ENCODE measurements around the gene ROBO3.

ROBO3 gene

DNA sequence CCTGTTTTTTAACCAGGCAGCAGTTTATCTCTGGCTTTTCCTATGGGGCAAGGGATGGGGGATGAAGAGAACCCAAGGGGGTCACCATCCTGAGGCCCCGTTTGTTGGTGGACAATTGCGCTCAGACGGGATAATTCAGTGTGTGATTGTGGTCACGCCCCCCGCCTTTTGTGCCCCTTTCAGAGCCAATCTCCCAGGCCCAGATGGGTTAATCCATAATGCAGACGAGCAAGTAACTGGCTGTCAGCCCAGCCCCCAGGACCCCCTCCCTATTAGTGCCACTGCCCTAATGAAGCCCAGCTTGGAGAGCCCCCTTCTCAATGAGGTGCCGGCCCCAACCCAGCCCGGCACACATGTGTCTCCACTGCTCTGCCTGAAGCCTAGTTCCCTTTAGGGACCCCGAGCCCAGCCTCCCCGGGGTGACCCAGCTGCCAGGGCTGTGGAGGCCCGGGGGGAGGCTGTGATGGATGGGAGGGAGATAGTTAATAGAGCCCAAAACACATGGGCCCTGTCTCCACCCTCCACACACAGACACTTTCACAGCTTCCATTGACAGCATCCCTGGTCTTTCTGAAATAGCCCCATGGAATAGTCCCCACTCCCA, 19.1 kb upstream of the ROBO3 start:
- DNase-seq (ENCODE audit: low read depth): no peak

DNA sequence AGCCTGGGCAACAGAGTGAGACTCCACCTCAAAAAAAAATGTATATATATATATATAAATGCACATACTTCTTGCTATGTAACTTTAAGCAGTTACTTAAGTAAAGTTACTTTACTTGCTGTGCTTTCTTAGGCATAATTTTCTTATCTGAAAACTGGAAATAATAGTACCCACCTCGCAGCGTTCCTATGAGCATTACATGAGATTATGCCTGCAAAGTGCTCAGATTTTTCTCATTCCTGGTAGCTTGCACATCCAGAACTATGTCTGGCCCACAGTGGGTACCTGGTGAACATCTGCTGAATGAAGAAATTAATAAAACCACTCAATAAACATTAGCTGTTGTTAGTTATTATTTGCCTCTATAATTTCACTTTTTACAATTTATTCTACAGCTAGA, 6.1 kb upstream of the ROBO3 start:
- no peak for DNase-seq (ENCODE audit: low read depth)

DNA sequence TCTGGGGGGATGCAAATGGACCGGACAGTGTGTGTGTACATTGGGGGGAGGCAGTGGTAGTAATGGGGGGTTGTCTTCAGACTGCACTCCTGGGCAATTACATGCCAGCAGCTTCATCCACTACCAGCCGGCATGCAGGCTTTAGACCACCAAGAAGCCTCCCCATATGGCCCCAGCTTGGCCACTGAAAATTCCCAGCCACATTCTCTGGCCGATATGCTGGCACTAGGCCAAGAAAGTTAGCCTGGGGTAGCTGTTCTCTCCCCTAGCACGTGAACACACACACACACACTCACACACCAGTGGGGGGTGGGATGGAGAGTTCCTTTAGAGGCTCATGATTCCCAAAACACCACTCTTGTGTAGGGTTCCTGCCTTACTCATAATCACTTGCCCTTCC, 3.6 kb upstream of the ROBO3 start:
- DNase-seq (ENCODE audit: low read depth): no peak

DNA sequence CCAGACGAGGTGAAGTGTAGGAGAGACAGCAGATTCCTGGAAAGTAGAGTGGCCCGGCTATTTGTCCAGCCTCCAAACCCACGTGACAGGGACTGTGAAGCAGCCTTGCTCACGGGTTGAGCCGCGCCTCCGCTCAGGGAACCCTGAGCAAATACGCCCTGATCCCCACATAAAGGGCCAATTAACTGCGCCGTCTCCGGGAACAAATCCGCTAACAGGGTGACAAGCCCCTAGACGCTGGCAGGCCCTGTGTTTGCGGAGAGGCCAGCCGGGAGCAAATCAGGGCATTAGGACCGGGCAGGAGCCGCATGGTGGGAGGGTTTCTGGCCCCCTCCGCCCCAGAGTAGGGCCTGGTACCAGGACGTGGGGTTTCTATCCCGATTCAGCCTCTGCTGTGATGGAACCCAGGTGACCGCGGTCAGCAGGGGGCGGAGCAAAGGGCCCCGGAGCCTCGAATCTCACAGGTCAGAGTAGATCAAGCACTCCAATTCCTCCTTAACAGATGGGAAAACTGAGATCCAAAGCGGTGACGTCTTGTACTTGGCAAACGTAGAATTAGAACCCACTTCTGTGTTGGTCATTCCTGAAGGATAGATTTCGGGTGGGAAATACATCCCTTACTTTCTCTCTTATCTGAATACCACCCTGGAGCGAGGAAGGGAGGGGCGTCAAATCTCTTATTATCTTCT, 2.0 kb upstream of the ROBO3 start:
- no peak for DNase-seq (ENCODE audit: low read depth)

DNA sequence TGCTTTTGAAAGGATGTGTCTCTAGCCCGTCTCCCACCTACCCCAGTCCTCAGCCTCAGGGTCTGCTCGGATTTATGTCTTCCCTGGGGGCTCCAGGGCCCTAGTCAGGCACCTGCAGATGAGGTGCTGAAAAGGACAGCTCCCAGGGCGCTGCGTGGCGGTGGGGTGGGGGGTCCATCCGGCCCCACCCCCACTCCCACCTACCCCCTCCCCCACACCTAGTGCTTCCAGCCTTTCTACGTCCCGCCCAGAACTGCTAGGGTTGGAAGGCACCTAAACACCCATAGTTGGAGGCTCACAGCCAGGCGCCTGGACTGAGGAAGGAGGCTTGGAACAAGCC, 1.4 kb upstream of the ROBO3 start:
- DNase-seq (ENCODE audit: low read depth): no peak

DNA sequence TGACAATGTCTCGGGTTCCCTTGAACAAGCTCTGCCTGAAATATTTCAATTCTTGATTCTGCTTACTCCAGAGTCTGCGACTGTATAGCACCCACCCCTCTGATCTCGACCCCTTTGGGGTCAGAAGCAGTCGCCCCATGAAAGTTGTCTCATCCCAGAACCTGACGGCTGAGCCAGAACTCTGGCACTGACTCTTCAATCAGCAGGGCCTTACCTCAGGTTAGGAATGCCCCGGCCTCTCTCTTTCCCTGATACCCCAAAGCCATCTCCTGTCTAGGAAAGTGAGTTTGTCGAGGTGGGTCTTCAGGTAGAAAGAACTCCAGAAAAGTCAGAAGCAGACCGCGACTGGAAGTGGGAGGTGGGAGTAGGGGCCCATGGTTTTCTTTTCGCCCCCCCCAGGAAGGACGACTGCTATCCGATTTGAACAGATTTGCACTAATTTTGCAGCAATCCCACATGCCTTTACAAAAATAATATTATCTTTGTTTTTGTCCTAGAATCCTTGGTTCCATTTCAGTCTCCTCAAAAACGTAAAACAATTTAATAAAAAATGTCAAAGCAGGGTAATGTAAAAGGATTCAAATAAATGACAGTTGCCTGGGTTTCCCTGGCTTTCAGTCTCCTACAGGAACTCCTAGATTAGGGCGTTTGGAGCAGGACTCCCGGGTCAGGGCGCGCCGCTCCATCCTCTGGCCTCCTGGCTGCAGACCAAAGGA, 898 bp upstream of the ROBO3 start:
- DNase-seq (ENCODE audit: low read depth): no peak

DNA sequence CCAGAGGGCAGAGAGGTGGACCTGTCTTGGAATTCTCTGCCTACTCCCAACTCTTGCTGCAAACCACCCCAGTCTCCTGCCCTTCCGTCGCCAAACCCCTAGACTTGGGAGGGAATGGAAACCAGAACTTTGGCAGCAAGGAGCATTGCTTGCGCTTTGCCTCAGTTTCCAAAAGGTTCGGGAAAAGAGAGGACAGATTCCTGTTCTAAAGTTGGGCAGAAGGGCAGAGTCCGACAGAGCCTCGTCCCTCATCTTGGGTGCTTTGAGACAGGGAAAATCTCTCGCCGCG, 396 bp upstream of the ROBO3 start:
- DNase-seq (ENCODE audit: low read depth): no peak

DNA sequence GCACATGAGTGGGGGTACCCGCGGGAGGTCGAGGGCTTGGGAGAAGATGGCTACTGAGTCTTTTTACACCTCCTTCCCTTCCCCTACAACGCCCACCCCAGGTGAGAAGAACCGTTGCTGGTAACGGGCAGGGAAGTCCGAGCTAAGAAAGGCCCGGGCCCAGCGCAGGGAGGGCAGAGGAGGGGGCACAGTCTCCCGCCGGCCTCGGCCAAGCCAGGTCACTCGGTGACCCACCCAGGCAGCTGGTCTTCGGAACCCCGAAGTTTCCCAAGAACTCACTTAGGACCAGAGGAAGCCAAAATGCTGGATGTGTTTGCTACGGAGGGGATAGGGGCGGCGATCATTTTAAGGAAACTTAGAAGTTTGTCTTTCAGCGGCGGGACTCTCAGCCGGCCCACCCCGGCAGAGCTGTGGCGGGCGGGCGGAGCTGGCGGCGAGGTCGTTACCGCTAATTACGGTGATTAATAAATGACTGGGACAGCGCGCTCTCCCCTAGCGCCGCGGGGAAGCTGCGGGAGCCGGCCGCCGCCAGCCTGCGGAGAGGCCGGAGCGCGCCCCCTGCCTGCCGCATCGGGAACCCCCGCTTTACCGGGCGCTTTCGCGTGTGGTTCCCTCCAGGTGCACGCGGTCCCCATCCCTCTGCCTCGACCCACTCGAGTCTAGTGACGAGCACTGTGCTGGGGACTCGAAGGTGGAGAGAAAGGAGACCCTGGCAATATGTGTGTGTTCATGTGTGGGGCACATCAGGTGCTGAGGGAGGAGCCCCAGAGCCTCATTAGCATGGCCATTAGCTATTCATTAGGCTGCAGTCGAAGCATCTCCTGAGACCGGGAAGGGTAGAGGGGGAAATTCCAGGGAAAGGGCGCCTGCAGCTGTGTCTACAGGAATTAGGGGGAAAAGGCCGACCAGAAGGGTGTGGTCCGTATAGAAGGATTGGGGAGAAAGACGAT, 945 bp downstream of the ROBO3 start:
- DNase-seq (ENCODE audit: low read depth): no peak

DNA sequence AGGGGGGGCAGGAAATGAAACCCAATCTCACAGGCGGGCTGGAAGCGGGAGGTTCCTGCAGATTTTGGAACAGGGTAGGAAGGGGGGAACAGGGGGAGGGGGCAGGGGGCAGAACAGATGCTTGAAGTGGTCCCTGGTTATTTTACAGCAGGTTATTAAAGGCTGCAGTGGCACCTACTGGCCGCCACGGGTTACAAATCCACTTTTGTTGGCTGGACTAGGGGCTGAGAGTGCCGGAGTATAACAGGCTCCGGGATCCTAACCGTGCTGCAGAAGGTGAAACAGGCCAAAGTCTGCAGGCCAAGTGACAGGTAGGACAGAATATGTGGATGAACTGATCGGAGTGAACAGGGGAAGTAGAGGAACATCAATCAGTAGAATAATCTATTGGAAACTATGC, 2.5 kb downstream of the ROBO3 start:
- DNase-seq (ENCODE audit: low read depth): no peak

DNA sequence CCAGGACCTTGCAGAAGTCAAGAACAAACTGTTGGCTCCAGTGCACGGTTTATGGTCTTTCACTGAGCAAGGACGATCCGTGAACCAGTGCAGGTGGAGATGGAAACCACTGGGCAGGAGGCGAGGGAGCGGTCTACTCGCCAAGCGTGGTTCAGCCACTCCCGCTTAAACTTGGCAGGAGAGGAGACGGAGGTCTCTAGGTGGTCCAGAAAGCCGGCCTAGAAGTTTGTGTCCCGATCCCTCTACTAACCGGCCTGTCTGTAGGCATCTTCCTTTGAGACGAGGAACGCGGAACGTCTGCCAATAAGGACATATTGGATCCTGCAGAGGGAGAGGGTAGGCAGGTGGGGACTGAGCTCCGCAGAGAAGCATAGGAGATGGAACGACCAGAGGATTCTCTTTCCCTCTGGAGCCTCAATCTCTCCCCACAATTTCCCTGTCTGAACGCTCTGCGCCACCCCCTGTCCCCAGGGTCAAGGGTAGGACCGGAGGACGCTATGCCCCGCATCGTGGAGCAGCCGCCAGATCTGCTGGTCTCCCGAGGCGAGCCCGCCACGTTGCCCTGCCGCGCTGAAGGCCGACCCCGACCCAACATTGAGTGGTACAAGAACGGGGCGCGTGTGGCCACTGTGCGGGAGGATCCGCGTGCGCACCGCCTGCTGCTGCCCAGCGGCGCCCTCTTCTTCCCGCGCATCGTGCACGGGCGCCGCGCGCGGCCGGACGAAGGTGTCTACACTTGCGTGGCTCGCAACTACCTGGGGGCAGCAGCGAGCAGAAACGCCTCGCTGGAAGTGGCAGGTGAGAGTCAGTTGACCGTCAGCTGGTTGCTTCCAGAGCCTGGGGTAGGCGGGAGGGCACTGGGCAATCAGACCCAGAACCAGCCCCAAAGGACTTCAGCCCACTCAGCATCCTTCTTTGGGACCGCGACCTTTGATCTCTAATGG, 3.4 kb downstream of the ROBO3 start:
- no peak for DNase-seq (ENCODE audit: low read depth)

DNA sequence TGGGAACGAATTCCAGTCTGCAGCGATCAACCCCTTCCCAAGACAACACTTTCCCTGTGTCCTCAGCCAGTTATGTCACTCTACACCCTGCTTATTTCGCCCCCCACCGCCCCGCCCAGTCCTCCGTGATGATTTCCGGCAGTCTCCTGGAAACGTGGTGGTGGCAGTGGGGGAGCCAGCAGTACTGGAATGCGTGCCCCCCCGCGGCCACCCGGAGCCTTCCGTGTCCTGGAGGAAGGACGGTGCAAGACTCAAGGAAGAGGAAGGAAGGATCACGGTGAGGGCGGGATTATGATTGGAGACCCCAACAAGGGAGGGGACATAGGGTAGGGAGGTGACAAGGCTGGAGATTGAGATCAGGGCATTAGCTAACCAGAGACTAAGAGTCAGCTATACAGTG, 4.1 kb downstream of the ROBO3 start:
- DNase-seq (ENCODE audit: low read depth): no peak

DNA sequence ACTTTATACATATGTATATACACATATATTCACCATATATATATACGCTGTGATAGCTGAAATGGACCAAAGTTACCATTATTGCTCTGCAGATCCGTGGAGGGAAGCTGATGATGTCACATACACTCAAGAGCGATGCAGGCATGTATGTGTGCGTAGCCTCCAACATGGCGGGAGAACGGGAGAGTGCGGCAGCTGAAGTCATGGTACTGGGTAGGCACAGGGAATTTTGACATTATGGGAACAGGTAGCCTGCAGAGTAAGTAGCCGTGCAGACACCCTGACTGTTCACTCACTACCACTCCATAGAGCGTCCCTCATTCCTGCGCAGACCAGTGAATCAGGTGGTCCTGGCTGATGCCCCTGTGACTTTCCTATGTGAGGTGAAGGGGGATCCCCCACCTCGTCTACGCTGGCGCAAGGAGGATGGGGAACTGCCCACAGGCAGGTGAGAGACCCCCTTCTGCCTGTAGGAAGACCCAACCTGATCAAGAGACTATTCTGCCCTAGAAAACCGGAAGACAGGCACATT, 4.7 kb downstream of the ROBO3 start:
- no peak for DNase-seq (ENCODE audit: low read depth)

DNA sequence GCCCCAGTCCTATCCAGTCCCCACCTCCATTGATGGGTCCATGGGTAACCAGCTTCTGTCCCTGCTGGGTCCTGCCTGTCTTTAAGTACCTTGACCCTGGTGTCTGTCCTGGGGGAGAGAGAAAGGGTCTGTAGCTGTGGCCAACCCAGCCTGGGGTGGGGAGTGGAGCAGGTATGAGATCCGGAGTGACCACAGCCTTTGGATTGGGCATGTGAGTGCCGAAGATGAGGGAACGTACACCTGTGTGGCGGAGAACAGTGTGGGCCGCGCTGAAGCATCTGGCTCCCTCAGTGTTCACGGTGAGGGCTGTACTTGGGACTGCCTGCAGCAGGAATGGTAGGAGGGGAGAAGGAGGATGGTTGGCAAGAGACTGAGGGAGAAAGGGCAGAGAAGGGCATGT, 5.2 kb downstream of the ROBO3 start:
- DNase-seq (ENCODE audit: low read depth): no peak

DNA sequence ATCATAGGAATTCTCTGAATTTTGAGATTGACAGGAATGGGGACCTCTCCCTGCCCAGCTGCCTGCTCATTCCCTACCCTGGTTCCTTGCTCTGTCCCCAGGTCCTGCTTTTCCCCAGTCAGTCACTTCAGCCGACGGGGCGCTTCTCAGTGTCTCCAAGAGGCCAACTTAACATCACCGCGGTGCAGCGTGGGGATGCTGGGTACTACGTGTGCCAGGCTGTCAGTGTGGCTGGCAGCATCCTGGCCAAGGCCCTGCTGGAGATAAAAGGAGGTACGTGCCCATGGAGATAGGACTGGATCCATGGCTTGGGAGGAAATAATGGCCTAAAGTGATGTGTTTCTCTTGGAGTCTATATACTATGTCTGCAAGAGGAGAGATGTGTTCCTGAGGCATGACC, 7.0 kb downstream of the ROBO3 start:
- no peak for DNase-seq (ENCODE audit: low read depth)

DNA sequence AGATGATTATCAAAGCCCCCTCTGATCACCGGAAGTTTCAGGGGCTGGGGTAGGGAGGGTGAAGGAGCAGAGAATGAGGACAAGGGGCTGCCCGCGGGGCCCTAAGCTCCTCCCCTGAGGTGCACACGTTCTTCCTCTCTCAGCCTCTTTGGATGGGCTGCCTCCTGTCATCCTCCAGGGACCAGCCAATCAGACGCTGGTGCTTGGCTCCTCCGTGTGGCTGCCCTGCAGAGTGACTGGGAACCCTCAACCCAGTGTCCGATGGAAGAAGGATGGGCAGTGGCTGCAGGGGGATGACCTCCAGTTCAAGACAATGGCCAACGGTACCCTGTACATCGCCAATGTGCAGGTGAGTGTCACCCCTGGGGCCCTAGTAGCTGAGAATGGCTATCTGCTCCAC, 7.5 kb downstream of the ROBO3 start:
- no peak for DNase-seq (ENCODE audit: low read depth)

DNA sequence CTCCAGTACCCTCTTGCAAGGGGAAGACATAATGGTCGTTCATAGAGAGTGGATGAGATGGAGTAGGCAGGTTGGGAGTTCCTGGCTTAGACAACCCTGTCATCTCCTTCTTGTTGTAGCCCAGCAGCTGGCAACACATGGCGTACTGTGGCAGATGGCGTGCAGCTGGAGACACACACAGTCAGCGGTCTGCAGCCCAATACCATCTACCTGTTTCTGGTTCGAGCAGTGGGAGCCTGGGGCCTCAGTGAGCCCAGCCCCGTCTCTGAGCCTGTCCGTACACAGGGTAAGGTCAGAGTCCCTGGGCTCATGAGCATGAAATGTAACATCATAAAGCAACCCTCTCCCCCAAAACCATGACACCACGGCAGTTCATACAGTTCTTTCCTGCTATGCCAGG, 8.7 kb downstream of the ROBO3 start:
- DNase-seq (ENCODE audit: low read depth): no peak

DNA sequence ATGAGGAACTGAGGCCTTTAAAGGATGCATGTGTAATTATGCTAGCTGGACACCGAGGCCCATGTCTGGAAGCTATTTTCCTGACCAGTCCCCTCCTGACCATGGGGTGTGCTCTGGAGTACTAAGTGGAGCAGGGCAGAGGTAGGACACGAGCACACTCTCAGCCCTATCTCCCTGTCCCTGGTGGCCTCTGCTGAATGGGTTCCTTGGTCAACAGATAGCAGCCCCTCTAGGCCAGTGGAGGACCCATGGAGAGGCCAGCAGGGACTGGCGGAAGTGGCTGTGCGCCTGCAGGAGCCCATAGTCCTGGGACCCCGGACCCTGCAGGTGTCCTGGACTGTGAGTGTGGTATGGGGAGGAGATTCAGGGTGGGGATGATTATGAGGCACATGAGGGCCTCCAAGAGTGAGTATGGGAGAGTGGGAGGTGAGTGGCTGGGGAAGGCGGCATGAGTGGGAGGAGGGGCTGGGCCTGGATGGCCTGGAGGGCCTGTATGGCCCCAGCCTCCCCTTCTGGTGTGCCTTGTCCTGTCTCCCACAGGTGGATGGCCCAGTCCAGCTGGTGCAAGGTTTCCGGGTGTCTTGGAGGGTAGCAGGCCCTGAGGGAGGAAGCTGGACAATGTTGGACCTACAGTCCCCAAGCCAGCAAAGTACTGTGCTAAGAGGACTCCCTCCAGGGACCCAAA, 9.5 kb downstream of the ROBO3 start:
- DNase-seq (ENCODE audit: low read depth): no peak

DNA sequence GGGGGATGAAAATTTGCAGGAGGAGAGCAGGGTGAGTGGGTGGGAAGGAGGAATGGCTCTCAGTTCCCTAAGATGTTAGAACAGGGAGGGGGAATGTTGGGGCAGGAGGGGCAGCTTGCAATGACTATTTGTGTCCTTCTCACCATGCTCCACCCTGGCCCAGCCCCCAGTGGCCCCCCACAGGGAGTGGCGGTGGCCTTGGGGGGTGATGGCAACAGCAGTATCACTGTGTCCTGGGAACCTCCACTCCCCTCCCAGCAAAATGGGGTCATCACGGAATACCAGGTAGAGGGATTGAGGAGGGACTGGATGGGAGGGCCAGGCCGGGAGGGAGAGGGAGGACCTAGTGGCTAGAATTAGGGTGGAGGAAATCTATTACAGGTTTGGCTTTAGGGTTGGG, 10.2 kb downstream of the ROBO3 start:
- no peak for DNase-seq (ENCODE audit: low read depth)

DNA sequence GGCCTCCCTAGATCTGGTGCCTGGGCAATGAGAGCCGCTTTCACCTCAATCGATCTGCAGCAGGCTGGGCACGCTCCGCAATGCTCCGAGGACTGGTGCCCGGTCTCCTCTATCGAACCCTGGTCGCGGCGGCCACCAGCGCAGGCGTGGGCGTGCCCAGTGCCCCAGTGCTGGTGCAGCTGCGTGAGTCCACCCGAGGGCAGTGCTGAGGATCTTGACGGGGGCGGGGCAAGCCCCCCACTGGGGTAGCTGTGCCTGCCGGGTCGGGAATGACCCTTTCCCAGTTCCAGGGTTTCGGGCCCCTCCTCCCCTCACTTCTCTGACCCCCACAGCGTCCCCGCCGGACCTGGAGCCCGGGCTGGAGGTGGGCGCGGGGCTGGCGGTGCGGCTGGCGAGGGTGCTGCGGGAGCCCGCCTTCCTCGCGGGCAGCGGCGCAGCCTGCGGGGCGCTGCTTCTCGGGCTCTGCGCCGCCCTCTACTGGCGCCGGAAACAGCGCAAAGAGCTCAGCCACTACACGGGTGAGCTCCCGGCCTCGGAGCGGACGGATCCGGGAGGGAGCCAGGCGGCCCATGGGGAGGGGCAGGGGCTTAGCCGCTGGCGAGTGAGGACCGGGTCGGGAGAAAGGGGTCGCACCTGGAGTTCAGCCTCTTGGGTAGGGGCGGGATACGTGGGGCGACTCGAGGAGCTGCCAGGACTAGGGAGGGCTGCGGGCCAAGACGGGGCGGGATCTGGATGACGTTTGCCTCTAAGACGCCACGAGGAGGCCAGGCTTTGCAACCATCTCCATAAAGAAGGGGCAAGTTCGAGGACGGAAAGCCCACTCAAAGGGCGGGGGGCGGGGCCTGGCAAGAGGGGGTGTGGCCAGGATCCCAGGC, 10.9 kb downstream of the ROBO3 start:
- DNase-seq (ENCODE audit: low read depth): peak; percentile 50

Data from stimulated activated CD8-positive, alpha-beta memory T cell treated with anti-CD3 and anti-CD28 coated beads, Interleukin-7, amount 100 ng/mL, for 24 hours (primary cell).